NOMO-1 treated with DMSO at 0.1 percent for 48 hours (cell line): ENCODE data around the gene WBP1.
"Not testable (repeated sequence)": the region's sequence is repeated elsewhere in the genome, so short reads cannot be mapped to it uniquely, and the experiment has no call there.

Experiments
- DNase-seq: peaks from one replicate; lab custom pipeline; 2025; ENCODE audit not compliant: unreplicated experiment; lab: John Stamatoyannopoulos, UW

WBP1 gene

GRCh38 chr2:74448771-74449170, 9.5 kb upstream of the WBP1 start:
- no peak for DNase-seq

- DNase-seq: no peak
These were observed 7.6 kb upstream of the WBP1 start for GRCh38 chr2:74450570-74451190.

GRCh38 chr2:74454654-74455511, 3.4 kb upstream of the WBP1 start, which contains the start of gene INO80B:
TSS of gene INO80B (plus strand) at chr2:74455087. CDS start at chr2:74455117, 30 bp downstream.
- peak; percentile 96 for DNase-seq

- peak; percentile 45 for DNase-seq
These were observed 1.1 kb upstream of the WBP1 start for GRCh38 chr2:74457129-74457548.

GRCh38 chr2:74457549-74458131, 598 bp upstream of the WBP1 start:
- DNase-seq: no peak

GRCh38 chr2:74458938-74459363, 713 bp downstream of the WBP1 start:
- DNase-seq: no peak

GRCh38 chr2:74459503-74460118, 1.4 kb downstream of the WBP1 start:
- DNase-seq: not testable (repeated sequence)

- not testable (repeated sequence) for DNase-seq
These were observed 1.9 kb downstream of the WBP1 start for GRCh38 chr2:74460187-74460586.

- no peak for DNase-seq
These were observed 3.2 kb downstream of the WBP1 start for GRCh38 chr2:74461187-74462053.

- no peak for DNase-seq
These were observed 4.0 kb downstream of the WBP1 start for GRCh38 chr2:74462054-74462785.

GRCh38 chr2:74462786-74463105, 4.5 kb downstream of the WBP1 start:
- no peak for DNase-seq

GRCh38 chr2:74464406-74464805, 6.2 kb downstream of the WBP1 start:
- DNase-seq: no peak

GRCh38 chr2:74470742-74471141, 12.5 kb downstream of the WBP1 start:
- not testable (repeated sequence) for DNase-seq

- DNase-seq: no peak
These were observed 13.3 kb downstream of the WBP1 start for GRCh38 chr2:74471332-74472065.

- DNase-seq: peak; percentile 89
These were observed 14.1 kb downstream of the WBP1 start, which contains the start of gene MRPL53 for GRCh38 chr2:74472086-74472944. TSS of gene MRPL53 (minus strand) at chr2:74472680. CDS start at chr2:74472660, 20 bp downstream.

GRCh38 chr2:74472945-74473258, 14.7 kb downstream of the WBP1 start:
- DNase-seq: no peak

GRCh38 chr2:74474481-74474880, 16.2 kb downstream of the WBP1 start:
- no peak for DNase-seq

GRCh38 chr2:74474899-74475298, 16.7 kb downstream of the WBP1 start:
- no peak for DNase-seq
